ENCODE data around the gene GPX3. TPM values are rescaled to one million over a fixed set of nuclear protein-coding genes. Genes with fewer than 3 reads are reported as not detected.

The GPX3 gene
- total and polyA plus RNA-seq, 9 of the 15 experiments (the other 6 are each of a cell fraction or from before 2014, with no cell fraction given), result 0.25 to 0.86 TPM; not detected in 7

- Histone ChIP-seq H3K4me2 (ENCODE audit: insufficient read depth, low read length) (no peak overlapping the region), H2AFZ (ENCODE audit: low read depth, low read length) (peak overlapping the region; percentile 72), H4K20me1 (replicated peaks; ENCODE audit: control insufficient read depth, insufficient read depth, low read length) (no peaks in the 10 kb centered on the region), H3K36me3 (ENCODE audit: control insufficient read depth, insufficient read depth, low read length) (no peaks in the 10 kb centered on the region), H3K27me3 (ENCODE audit: control insufficient read depth in 2 of 2, insufficient read depth in 2 of 2, low read length in 2 of 2) (no peaks in the 10 kb centered on the region), H3K9ac (ENCODE audit: insufficient read depth in 1 of 2, low read depth in 2 of 2, low read length in 2 of 2) (no peak overlapping the region), H3K9me3 (replicated peaks; ENCODE audit: control insufficient read depth, insufficient read depth, low read depth, low read length) (no peaks in the 10 kb centered on the region), H3K4me1 (replicated peaks in 1 of 2; ENCODE audit: control insufficient read depth in 2 of 2, insufficient read depth in 2 of 2, low read length in 2 of 2) (peaks cover 4 to 24% of the 10 kb centered on the region in 2 experiments; a peak in 4 of 5 replicates), H3K4me3 (no peak overlapping the region), H3K27ac (ENCODE audit: extremely low read depth, low read depth, low read length) (no peak overlapping the region), H3K79me2 (ENCODE audit: control insufficient read depth, insufficient read depth, low read length) (no peaks in the 10 kb centered on the region), H3K9me1 (ENCODE audit: control insufficient read depth, insufficient read depth, low read length) (no peaks in the 10 kb centered on the region)
- intact Hi-C loops (cut with micrococcal nuclease), result no loop called here
- 49% methylated on average over 4 of the region's 4 CpGs for WGBS (ENCODE audit: insufficient coverage, low coverage, missing lambda C conversion rate)
- no TSS peak for BruUV-seq (replicated peaks)
- CTCF ChIA-PET (ENCODE audit: low intra/inter-chr PET ratio), result no interaction called here
- DNase-seq (ENCODE audit: extremely low read depth in 1 of 4, low spot score in 3 of 4) (no peak), ATAC-seq (no peak), FAIRE-seq (no peak)
- no peak for TF ChIP-seq CHD7 (IDR thresholded peaks at IDR 0.05; ENCODE audit: low read depth, low read length)
- TF ChIP-seq CCNT2 (IDR thresholded peaks at IDR 0.05; ENCODE audit: borderline replicate concordance, extremely low read depth, insufficient read length, low read depth, low read length), result no peak
- TF ChIP-seq FOXM1 (IDR thresholded peaks at IDR 0.05; ENCODE audit: low read depth), result no peak
- TF ChIP-seq FOXM1 (CRISPR knock-in tag; IDR thresholded peaks at IDR 0.05; ENCODE audit: low read depth), result no peak
- POLR2A ChIA-PET, result interaction anchor here (0.6 to 0.7 kb wide), 2 partner anchors 74 to 810 kb away, joined by 3 read pairs; no protein-coding TSS in a partner anchor
- in situ Hi-C loops (cut with MboI), result no loop called here
Measured at GRCh38 chr5:151008906-151009305, 11.5 kb upstream of the GPX3 start.

All from K562 (cell line).